Trophoblast cell (in vitro differentiated cells and primary cell): ENCODE results near the gene TRMT61A.
A peak's percentile ranks its signal among the peaks of the same experiment; 100 is the strongest.

Experiments used
- DNase-seq, 2 donors: peaks; one replicate each; pipeline ENCODE4 v3.0.0-alpha.2; 2016
- H2AFZ ChIP-seq: 2 replicates; pipeline ENCODE4 v1.6.1; 2013; ENCODE audit warnings: low read length, moderate library complexity, mild to moderate bottlenecking; ENCODE audit not compliant: insufficient read depth, poor library complexity
- H2AK5ac ChIP-seq: 2 replicates; pipeline ENCODE4 v1.6.1; 2013; ENCODE audit warnings: mild to moderate bottlenecking, low read length
- H2BK120ac ChIP-seq: 2 replicates; pipeline ENCODE4 v1.6.1; 2013; ENCODE audit warnings: low read length, mild to moderate bottlenecking, moderate library complexity; ENCODE audit not compliant: insufficient read depth, poor library complexity
- H2BK12ac ChIP-seq: 2 replicates; pipeline ENCODE4 v1.6.1; 2013; ENCODE audit warnings: mild to moderate bottlenecking, low read length, moderate library complexity
- H2BK5ac ChIP-seq: 2 replicates; pipeline ENCODE4 v1.6.1; 2013; ENCODE audit warnings: low read length, low read depth, moderate library complexity, mild to moderate bottlenecking; ENCODE audit not compliant: poor library complexity
- H3K14ac ChIP-seq: 2 replicates; pipeline ENCODE4 v1.6.1; 2013; ENCODE audit warnings: mild to moderate bottlenecking, low read length
- H3K18ac ChIP-seq: 2 replicates; pipeline ENCODE4 v1.6.1; 2013; ENCODE audit warnings: mild to moderate bottlenecking, low read length
- H3K23ac ChIP-seq: 2 replicates; pipeline ENCODE4 v1.6.1; 2013; ENCODE audit warnings: low read length
- H3K27ac ChIP-seq: 2 replicates; pipeline ENCODE4 v1.5.1; 2013; ENCODE audit warnings: low read depth, mild to moderate bottlenecking, inconsistent platforms, low read length, moderate library complexity
- H3K27me3 ChIP-seq: 2 replicates; pipeline ENCODE4 v1.6.1; 2013; ENCODE audit warnings: inconsistent platforms, mild to moderate bottlenecking, low read length, moderate library complexity; ENCODE audit not compliant: insufficient read depth
- H3K36me3 ChIP-seq, 2 experiments: 1 replicate in 1 of 2; 2 replicates in 1 of 2; pipeline ENCODE4 v1.6.1; 2013; ENCODE audit warnings: low read length in 2 of 2, mild to moderate bottlenecking in 2 of 2, moderate library complexity in 1 of 2; ENCODE audit not compliant: insufficient read depth in 2 of 2, control insufficient read depth in 1 of 2
- H3K4ac ChIP-seq: 2 replicates; pipeline ENCODE4 v1.6.1; 2013; ENCODE audit warnings: low read depth, mild to moderate bottlenecking, low read length, moderate library complexity
- H3K4me1 ChIP-seq, 2 experiments: 1 replicate in 1 of 2; 2 replicates in 1 of 2; pipeline ENCODE4 v1.6.1; 2013; ENCODE audit warnings: low read length in 2 of 2, mild to moderate bottlenecking in 2 of 2, moderate library complexity in 1 of 2; ENCODE audit not compliant: insufficient read depth in 2 of 2, control insufficient read depth in 1 of 2
- H3K4me2 ChIP-seq: 2 replicates; pipeline ENCODE4 v1.6.1; 2013; ENCODE audit warnings: inconsistent platforms, mild to moderate bottlenecking, low read length, moderate library complexity
- H3K4me3 ChIP-seq: 2 replicates; pipeline ENCODE4 v1.5.1; 2013; ENCODE audit warnings: mild to moderate bottlenecking, low read depth, low read length, inconsistent platforms
- H3K79me1 ChIP-seq: one replicate; pipeline ENCODE4 v1.6.1; 2013; ENCODE audit warnings: low read length
- H3K79me2 ChIP-seq: 2 replicates; pipeline ENCODE4 v1.6.1; 2013; ENCODE audit warnings: low read length, mild to moderate bottlenecking; ENCODE audit not compliant: control insufficient read depth, insufficient read depth, poor library complexity
- H3K9ac ChIP-seq: 2 replicates; pipeline ENCODE4 v1.6.1; 2013; ENCODE audit warnings: mild to moderate bottlenecking, low read length
- H3K9me3 ChIP-seq: 2 replicates; pipeline ENCODE4 v1.6.1; 2013; ENCODE audit warnings: low read depth, mild to moderate bottlenecking, control low read depth, inconsistent platforms, low read length; ENCODE audit not compliant: insufficient read depth
- H4K12ac ChIP-seq: 2 replicates; pipeline ENCODE4 v1.6.1; 2013; ENCODE audit warnings: low read depth, mild to moderate bottlenecking, low read length, moderate library complexity
- H4K8ac ChIP-seq: 2 replicates; pipeline ENCODE4 v1.6.1; 2013; ENCODE audit warnings: low read depth, mild to moderate bottlenecking, low read length, moderate library complexity
- H4K91ac ChIP-seq: one replicate; pipeline ENCODE4 v1.6.1; 2013; ENCODE audit warnings: low read depth, mild to moderate bottlenecking, low read length, moderate library complexity
- WGBS: extraction: QIAGEN DNeasy Blood & Tissue Kit; methylation state at CpG from one replicate; pipeline ENCODE4 v1.1.7; 2013; ENCODE audit warnings: missing lambda C conversion rate; ENCODE audit not compliant: insufficient read length, insufficient coverage; ENCODE audit errors: extremely low coverage; 5-methylcytosine and 5-hydroxymethylcytosine counted together

The TRMT61A gene

DNA sequence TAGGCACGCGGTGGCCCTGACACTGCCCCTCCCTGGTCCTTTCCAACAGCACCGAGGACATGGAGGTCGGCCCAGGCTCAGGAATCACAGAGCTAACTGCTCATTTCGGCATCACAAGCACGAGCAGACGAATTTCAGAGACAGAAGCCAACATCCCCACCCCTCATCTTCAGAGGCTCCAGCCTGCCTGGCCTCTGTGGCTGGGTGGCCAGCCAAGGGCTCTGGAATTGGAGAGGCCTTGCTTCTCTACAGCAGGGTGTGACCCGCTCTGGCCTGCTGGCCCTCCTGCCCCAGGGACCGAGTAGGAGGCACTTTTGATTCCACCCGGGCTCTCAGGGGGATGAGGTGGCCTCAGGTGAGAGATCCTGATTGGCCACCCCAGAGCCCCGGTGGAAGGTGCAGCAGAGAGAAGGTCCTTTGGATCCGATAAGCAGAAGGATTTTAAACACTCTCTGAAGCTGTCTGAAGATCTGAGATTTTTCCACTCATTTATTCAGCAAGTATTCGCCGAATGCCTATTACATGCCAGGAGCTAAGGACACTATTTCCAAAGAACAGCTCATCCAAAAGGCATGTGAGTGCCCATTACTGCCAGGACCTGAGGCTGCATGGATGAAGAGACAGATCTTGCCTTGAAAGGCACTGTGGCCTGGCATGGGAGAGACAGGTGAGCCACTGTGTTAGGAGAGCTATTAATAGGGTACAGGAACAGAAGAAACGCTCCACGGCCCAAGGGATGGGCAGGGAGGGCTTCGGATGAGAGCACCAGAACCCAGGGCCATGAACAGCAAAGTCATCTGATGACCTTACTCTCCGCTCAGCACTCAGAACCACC, 23.2 kb downstream of the TRMT61A start:
- Histone ChIP-seq H2BK120ac (no peak overlapping the region), H3K23ac (no peak overlapping the region), H3K4me1 (no peaks in the 10 kb centered on the region), H3K79me2 (no peaks in the 10 kb centered on the region), H3K4me3 (no peak overlapping the region), H3K27me3 (no peaks in the 10 kb centered on the region), H4K91ac (no peak overlapping the region), H3K36me3 (peaks cover 0 to 2% of the 10 kb centered on the region in 2 experiments), H4K12ac (peak overlapping the region; percentile 23), H3K14ac (no peak overlapping the region), H2AK5ac (no peak overlapping the region), H3K18ac (no peak overlapping the region), H4K8ac (no peak overlapping the region), H3K9ac (no peak overlapping the region), H3K4me2 (no peak overlapping the region), H3K79me1 (no peaks in the 10 kb centered on the region), H3K9me3 (peaks cover 5% of the 10 kb centered on the region), H3K4ac (no peak overlapping the region), H2BK12ac (no peak overlapping the region), H2BK5ac (no peak overlapping the region), H3K27ac (no peak overlapping the region), H2AFZ (no peak overlapping the region)
- peak; percentile 30 to 72 for DNase-seq
- no CpG with 5 or more reads among the region's 18 CpGs for WGBS

DNA sequence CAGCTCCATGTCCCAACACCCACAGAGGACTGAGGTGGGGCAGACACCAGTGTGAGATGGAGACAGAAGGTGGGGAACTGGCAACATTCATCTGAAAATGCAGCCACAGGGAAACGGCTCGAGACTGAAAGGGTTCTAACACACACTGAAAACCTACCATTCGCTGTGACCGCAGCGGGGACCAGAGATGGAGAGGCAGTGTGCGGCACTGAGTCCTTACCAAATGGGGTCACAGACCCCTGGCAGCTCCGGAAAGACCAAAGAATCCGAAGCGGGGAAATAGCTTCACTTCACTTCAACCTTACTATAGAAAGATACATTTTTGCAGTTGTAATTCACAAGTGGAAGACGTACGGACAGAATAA, 23.8 kb downstream of the TRMT61A start:
- Histone ChIP-seq H3K36me3 (peaks cover 0 to 2% of the 10 kb centered on the region in 2 experiments), H3K79me2 (no peaks in the 10 kb centered on the region), H3K4me3 (no peak overlapping the region), H2AK5ac (no peak overlapping the region), H2BK5ac (no peak overlapping the region), H3K79me1 (no peaks in the 10 kb centered on the region), H4K12ac (no peak overlapping the region), H4K91ac (no peak overlapping the region), H3K9ac (no peak overlapping the region), H3K18ac (no peak overlapping the region), H3K4me1 (no peaks in the 10 kb centered on the region), H2BK12ac (no peak overlapping the region), H4K8ac (no peak overlapping the region), H2BK120ac (no peak overlapping the region), H3K27me3 (no peaks in the 10 kb centered on the region), H3K4ac (no peak overlapping the region), H3K4me2 (no peak overlapping the region), H3K23ac (no peak overlapping the region), H3K9me3 (peaks cover 5% of the 10 kb centered on the region), H3K27ac (no peak overlapping the region), H2AFZ (no peak overlapping the region), H3K14ac (no peak overlapping the region)
- no CpG with 5 or more reads among the region's 11 CpGs for WGBS
- no peak for DNase-seq

DNA sequence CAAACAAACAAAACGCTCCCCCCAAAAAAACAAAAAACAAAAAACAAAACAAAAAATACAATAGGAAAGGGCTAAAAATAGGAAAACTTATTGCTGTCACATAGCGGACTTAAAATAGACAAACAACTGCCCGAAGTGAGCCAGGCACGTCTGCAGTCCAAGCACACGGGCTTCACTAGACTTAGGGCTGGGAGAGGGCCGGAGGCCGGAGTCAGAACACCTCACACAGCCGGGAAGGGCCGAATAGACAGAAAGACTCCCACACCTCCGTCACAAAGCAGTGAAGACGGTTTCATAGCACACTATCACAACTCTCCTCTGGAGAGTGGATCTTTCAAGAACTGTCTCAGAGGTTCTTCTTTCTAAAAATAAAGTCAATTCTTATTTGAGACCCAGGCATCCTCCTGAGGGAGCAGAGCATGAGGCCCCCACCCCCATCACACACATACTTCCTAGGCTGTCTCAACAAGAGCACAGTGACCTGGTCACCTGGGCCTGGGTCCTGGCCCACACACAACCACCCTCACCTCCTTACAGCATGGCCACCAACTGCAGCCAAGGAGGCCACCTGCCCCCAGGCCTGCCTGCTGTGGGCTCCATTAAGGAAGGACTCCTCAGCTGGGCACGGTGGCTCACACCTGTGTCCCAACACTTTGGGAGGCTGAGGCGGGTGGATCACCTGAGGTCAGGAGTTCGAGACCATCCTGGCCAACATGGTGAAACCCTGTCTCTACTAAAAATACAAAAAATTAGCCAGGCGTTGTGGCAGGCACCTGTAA, 26.8 kb downstream of the TRMT61A start:
- Histone ChIP-seq H2BK120ac (no peak overlapping the region), H3K4me3 (no peak overlapping the region), H2BK5ac (no peak overlapping the region), H2BK12ac (no peak overlapping the region), H3K23ac (no peak overlapping the region), H4K91ac (no peak overlapping the region), H4K8ac (no peak overlapping the region), H3K79me2 (no peaks in the 10 kb centered on the region), H3K9ac (no peak overlapping the region), H3K4me1 (peaks cover 0 to 1% of the 10 kb centered on the region in 2 experiments), H3K9me3 (peaks cover 5% of the 10 kb centered on the region), H3K18ac (no peak overlapping the region), H2AK5ac (no peak overlapping the region), H3K14ac (no peak overlapping the region), H3K4ac (no peak overlapping the region), H4K12ac (no peak overlapping the region), H3K27ac (no peak overlapping the region), H3K36me3 (peaks cover 7 to 15% of the 10 kb centered on the region in 2 experiments), H3K79me1 (no peaks in the 10 kb centered on the region), H3K4me2 (no peak overlapping the region), H2AFZ (no peak overlapping the region), H3K27me3 (no peaks in the 10 kb centered on the region)
- WGBS = 100% methylated on average over 1 of the region's 15 CpGs
- no peak for DNase-seq

DNA sequence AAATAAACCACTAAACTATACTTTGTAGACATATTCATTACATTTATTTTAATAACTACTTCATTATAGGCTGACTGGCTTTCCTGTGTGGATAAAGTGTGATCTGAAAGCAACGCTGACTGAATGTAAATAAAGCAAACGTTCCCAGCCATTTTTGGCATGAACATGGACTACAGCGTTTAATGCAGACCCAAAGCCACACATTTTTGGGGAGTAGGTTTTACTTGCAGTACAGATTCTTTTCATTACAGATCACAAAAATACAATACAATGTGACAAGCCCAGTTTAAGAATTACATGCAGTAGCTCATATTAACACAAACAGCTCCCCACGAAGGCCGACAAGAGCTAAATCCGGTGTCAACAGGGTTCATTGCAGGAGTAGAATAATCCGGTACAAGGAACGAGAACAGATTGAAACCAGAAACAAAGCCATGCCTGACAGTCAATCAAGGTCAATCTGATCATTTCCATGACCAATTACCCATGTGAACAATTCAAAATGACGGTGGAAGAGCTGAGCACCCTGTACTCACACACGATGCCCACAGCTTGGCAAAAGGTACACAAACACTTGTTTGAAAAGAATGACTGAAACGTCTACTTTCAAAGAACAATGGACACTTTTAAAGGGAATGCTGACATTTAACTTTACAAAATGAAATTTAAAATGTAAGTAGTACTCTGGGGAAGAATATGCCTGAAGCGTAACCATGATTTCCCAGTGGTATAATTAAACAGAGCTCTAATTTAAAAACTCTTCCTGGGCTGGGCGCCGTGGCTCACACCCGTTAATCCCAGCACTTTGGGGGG, 28.2 kb downstream of the TRMT61A start:
- H3K9ac ChIP-seq = no peak overlapping the region

More for the DNA sequence above, 28.2 kb downstream of the TRMT61A start:
- peaks cover 4% of the 10 kb centered on the region for H3K79me1 ChIP-seq
- H3K9me3 ChIP-seq = no peaks in the 10 kb centered on the region
- H3K36me3 ChIP-seq = peaks cover 7 to 15% of the 10 kb centered on the region in 2 experiments
- H4K8ac ChIP-seq = no peak overlapping the region
- no peak overlapping the region for H3K14ac ChIP-seq
- H3K4me1 ChIP-seq = peaks cover 0 to 8% of the 10 kb centered on the region in 2 experiments
- H3K23ac ChIP-seq = no peak overlapping the region
- no peak overlapping the region for H3K4ac ChIP-seq
- no peaks in the 10 kb centered on the region for H3K27me3 ChIP-seq
- DNase-seq = no peak
- H4K91ac ChIP-seq = no peak overlapping the region
- peaks cover 10% of the 10 kb centered on the region for H3K79me2 ChIP-seq
- no peak overlapping the region for H2BK12ac ChIP-seq
- H3K4me3 ChIP-seq = no peak overlapping the region
- H3K27ac ChIP-seq = no peak overlapping the region
- no peak overlapping the region for H2AFZ ChIP-seq
- no peak overlapping the region for H4K12ac ChIP-seq
- H3K18ac ChIP-seq = no peak overlapping the region
- WGBS = no CpG with 5 or more reads among the region's 15 CpGs
- H2BK120ac ChIP-seq = no peak overlapping the region
- H2BK5ac ChIP-seq = no peak overlapping the region
- H3K4me2 ChIP-seq = no peak overlapping the region
- H2AK5ac ChIP-seq = no peak overlapping the region
